K562 (cell line): Measurements from ENCODE around the gene MIF. TPM values are rescaled to one million over a fixed set of nuclear protein-coding genes. Genes with fewer than 3 reads are reported as not detected.

Experiments used
- ARID3B ChIP-seq: fragments of 250-450 bp; sonication (Bioruptor Pico); IDR thresholded peaks from 2 replicates; pipeline ENCODE4 v1.4.0; 2020; ENCODE audit warnings: borderline replicate concordance
- ATF7 ChIP-seq: fragments of 450-650 bp; IDR thresholded peaks from 2 replicates; pipeline ENCODE4 v1.7.1; 2014; ENCODE audit warnings: mild to moderate bottlenecking, moderate library complexity
- CBX3 ChIP-seq, 2 experiments: IDR thresholded peaks; 1 replicate in 1 of 2; 2 replicates in 1 of 2; pipeline ENCODE4 v1.6.1; 2012; ENCODE audit warnings: inconsistent platforms in 2 of 2, low read length in 2 of 2, borderline replicate concordance in 1 of 2, control low read depth in 1 of 2
- E2F6 ChIP-seq, 2 experiments: IDR thresholded peaks; 2 replicates each; pipeline ENCODE4 v1.6.1; 2011; ENCODE audit warnings: borderline replicate concordance in 1 of 2, control low read depth in 1 of 2, low read depth in 1 of 2, low read length in 1 of 2, mild to moderate bottlenecking in 1 of 2, mixed read lengths in 1 of 2, moderate library complexity in 1 of 2; ENCODE audit not compliant: insufficient read depth in 1 of 2, insufficient read length in 1 of 2, poor library complexity in 1 of 2, severe bottlenecking in 1 of 2; ENCODE audit errors: extremely low read depth in 1 of 2
- ELF4 ChIP-seq: fragments of 450-650 bp; formaldehyde crosslinking; IDR thresholded peaks from 2 replicates; pipeline ENCODE4 v1.4.0; 2022; ENCODE audit warnings: missing genetic modification characterization
- FUS ChIP-seq: fragments of 200-400 bp; formaldehyde crosslinking; optimal IDR thresholded peaks from 2 replicates; pipeline ENCODE3; 2017; ENCODE audit warnings: low read depth, low read length
- GATAD2B ChIP-seq: fragments of 450-650 bp; IDR thresholded peaks from 2 replicates; pipeline ENCODE4 v1.6.1; 2017; ENCODE audit warnings: mild to moderate bottlenecking, borderline replicate concordance
- HOXB6 ChIP-seq: fragments of 250-450 bp; sonication (Bioruptor Pico); IDR thresholded peaks from 2 replicates; pipeline ENCODE4 v1.5.1; 2022; ENCODE audit warnings: mild to moderate bottlenecking, borderline replicate concordance
- MCM5 ChIP-seq: fragments of 450-650 bp; IDR thresholded peaks from 2 replicates; pipeline ENCODE4 v1.6.1; 2016; ENCODE audit warnings: low read depth
- NRF1 ChIP-seq, 2 experiments: fragments of 450-650 bp; IDR thresholded peaks in 1 of 2; conservative IDR thresholded peaks in 1 of 2; 2 replicates each; pipeline ENCODE4 v1.6.1; 2014; ENCODE audit warnings: mild to moderate bottlenecking in 2 of 2
- RBM39 ChIP-seq: fragments of 200-400 bp; formaldehyde crosslinking; optimal IDR thresholded peaks from 2 replicates; pipeline ENCODE3; 2018; ENCODE audit warnings: low read depth, low read length
- RFX7 ChIP-seq: fragments of 250-450 bp; sonication (Bioruptor Pico); IDR thresholded peaks from 2 replicates; pipeline ENCODE4 v1.5.1; 2021; ENCODE audit warnings: mild to moderate bottlenecking
- SMARCB1 ChIP-seq: IDR thresholded peaks from 2 replicates; pipeline ENCODE4 v1.6.1; 2011; ENCODE audit warnings: improper control_type of control experiment, low read depth; ENCODE audit not compliant: insufficient read length
- TOE1 ChIP-seq, 2 experiments: fragments of 450-650 bp in 1 of 2; sonication (generic) in 1 of 2; formaldehyde crosslinking in 1 of 2; IDR thresholded peaks; 2 replicates each; pipeline versions ENCODE4 v1.7.1 to v1.8.0; 2016 to 2022; ENCODE audit warnings: borderline replicate concordance in 2 of 2, mild to moderate bottlenecking in 2 of 2, antibody characterized with exemption in 1 of 2, inconsistent platforms in 1 of 2, low read depth in 1 of 2, missing genetic modification reagents in 1 of 2, moderate library complexity in 1 of 2
- USF2 ChIP-seq: sonication (generic); formaldehyde crosslinking; IDR thresholded peaks from 2 replicates; pipeline ENCODE4 v1.5.0; 2020; ENCODE audit warnings: missing genetic modification reagents
- ZNF12 ChIP-seq: sonication (generic); formaldehyde crosslinking; IDR thresholded peaks from 2 replicates; pipeline ENCODE4 v1.4.0; 2020; ENCODE audit warnings: mild to moderate bottlenecking, missing genetic modification reagents
- ZNF584 ChIP-seq: fragments of 200-800 bp; sonication (Bioruptor generic); IDR thresholded peaks from 2 replicates; pipeline ENCODE4 v1.6.1; 2016; ENCODE audit warnings: low read depth, mild to moderate bottlenecking, missing genetic modification characterization, missing compliant biosample characterization
- ZNF639 ChIP-seq, 2 experiments: fragments of 200-800 bp in 1 of 2; sonication (Bioruptor generic) in 1 of 2; sonication (generic) in 1 of 2; formaldehyde crosslinking in 1 of 2; IDR thresholded peaks in 1 of 2; conservative IDR thresholded peaks in 1 of 2; 2 replicates each; pipeline versions ENCODE4 v1.5.0 to v1.6.1; 2016 to 2020; ENCODE audit warnings: missing compliant biosample characterization in 1 of 2, missing genetic modification characterization in 1 of 2, missing genetic modification reagents in 1 of 2
- ZNF778 ChIP-seq: fragments of 450-650 bp; formaldehyde crosslinking; IDR thresholded peaks from 2 replicates; pipeline ENCODE4 v1.4.0; 2020; ENCODE audit warnings: mild to moderate bottlenecking, moderate library complexity
- ZSCAN32 ChIP-seq: fragments of 450-650 bp; formaldehyde crosslinking; IDR thresholded peaks from 2 replicates; pipeline ENCODE4 v1.4.0; 2020; ENCODE audit warnings: mild to moderate bottlenecking, moderate library complexity
- polyA plus RNA-seq, 8 experiments: library from polyadenylated mRNA; depleted of rRNA in 4 of 8; stranded (reverse) in 5 of 8; unstranded in 3 of 8; fragments of >200 nt; fragmentation: Nextera tagmentation in 2 of 8; fragmentation: Illumina TruSeq in 1 of 8; extraction: Ambion mirVana in 2 of 8; extraction: Trizol in 1 of 8; gene quantifications; 2 replicates each; pipeline versions ENCODE4 v1.2.1 to v1.2.3, GENCODE V29; 2011 to 2014; ENCODE audit warnings: inconsistent platforms in 1 of 8, missing spikeins in 1 of 8
- total RNA-seq, 7 experiments: library from RNA; depleted of rRNA in 6 of 7; stranded (reverse); fragments of >200 nt in 6 of 7; fragmentation: Illumina TruSeq in 2 of 7; extraction: Trizol in 2 of 7; gene quantifications; 2 replicates each; pipeline versions ENCODE4 v1.2.1 to v1.2.3, GENCODE V29; 2011 to 2021; ENCODE audit warnings: low replicate concordance in 1 of 7

Gene MIF
- total and polyA plus RNA-seq, 9 of the 15 experiments (the other 6 are each of a cell fraction or from before 2014, with no cell fraction given), result 7.4 to 666 (median 193) TPM

GRCh38 chr22:23893945-23894709 lies at the start of gene MIF (continued):
- TF ChIP-seq ARID3B (CRISPR knock-in tag) (no peak), TOE1 (IDR thresholded peaks at IDR 0.05; ENCODE audit: borderline replicate concordance) (no peak), TOE1 (CRISPR knock-in tag; IDR thresholded peaks at IDR 0.05; ENCODE audit: borderline replicate concordance, low read depth) (no peak), ZNF584 (CRISPR knock-in tag) (no peak), MCM5 (no peak), ATF7 (peak; percentile 81), USF2 (CRISPR knock-in tag) (no peak), ZNF639 (CRISPR knock-in tag; conservative IDR thresholded peaks at IDR 0.05 in 1 of 2, IDR thresholded peaks at IDR 0.05 in 1 of 2) (peak in 1 of 2 experiments; percentile 9; a peak in 1 of 4 replicates), GATAD2B (peak; percentile 45; the same call in 1 of the 2 replicates), RBM39 (no peak), ZNF12 (CRISPR knock-in tag) (no peak), ZNF778 (CRISPR knock-in tag) (no peak), ZSCAN32 (CRISPR knock-in tag) (no peak), E2F6 (IDR thresholded peaks at IDR 0.05; ENCODE audit: borderline replicate concordance in 1 of 2, extremely low read depth in 1 of 2, insufficient read depth in 1 of 2, insufficient read length in 1 of 2, low read depth in 1 of 2, low read length in 1 of 2, poor library complexity in 1 of 2, severe bottlenecking in 1 of 2) (peak; percentile 20 to 76), HOXB6 (CRISPR knock-in tag) (no peak), NRF1 (conservative IDR thresholded peaks at IDR 0.05 in 1 of 2, IDR thresholded peaks at IDR 0.05 in 1 of 2) (peak; percentile 66 to 71), ELF4 (CRISPR knock-in tag) (peak; percentile 81), CBX3 (IDR thresholded peaks at IDR 0.05; ENCODE audit: borderline replicate concordance in 1 of 2, low read length in 2 of 2) (peak in 1 of 2 experiments; percentile 68; a peak in 1 of 3 replicates), FUS (no peak), RFX7 (CRISPR knock-in tag) (no peak), SMARCB1 (no peak)
